Kidney tubule cell (primary cell): ENCODE results near the gene HOXA7.

ENCODE experiments used
- DNase-seq: peaks from one replicate; pipeline ENCODE4 v3.0.0-alpha.2; 2018; ENCODE audit warnings: low spot score

HOXA7 gene

GRCh38 chr7:27170426-27171324 is 14.2 kb upstream of the HOXA7 start:
- no peak for DNase-seq

- DNase-seq, result peak; percentile 68
Measured at GRCh38 chr7:27169658-27170425, 13.4 kb upstream of the HOXA7 start.

- peak; percentile 69 for DNase-seq
Measured at GRCh38 chr7:27168265-27168947, 11.9 kb upstream of the HOXA7 start.

- no peak for DNase-seq
Measured at GRCh38 chr7:27167916-27168264, 11.4 kb upstream of the HOXA7 start.

GRCh38 chr7:27166531-27167505 is 10.3 kb upstream of the HOXA7 start:
- peak; percentile 90 for DNase-seq

- DNase-seq, result no peak
Measured at GRCh38 chr7:27165996-27166530, 9.6 kb upstream of the HOXA7 start.

- DNase-seq, result peak; percentile 93
Measured at GRCh38 chr7:27165089-27165995, 8.9 kb upstream of the HOXA7 start, which contains the start of gene HOXA9. HOXA9 (minus strand) TSS chr7:27165537; CDS start chr7:27165457, 80 bp downstream.

GRCh38 chr7:27164367-27165088 is 8.1 kb upstream of the HOXA7 start:
- peak; percentile 48 for DNase-seq

- DNase-seq, result no peak
Measured at GRCh38 chr7:27164045-27164366, 7.5 kb upstream of the HOXA7 start.

- DNase-seq, result no peak
Measured at GRCh38 chr7:27163288-27164044, 7.0 kb upstream of the HOXA7 start.

- no peak for DNase-seq
Measured at GRCh38 chr7:27162561-27163287, 6.2 kb upstream of the HOXA7 start.

GRCh38 chr7:27161721-27162560 is 5.5 kb upstream of the HOXA7 start:
- no peak for DNase-seq

GRCh38 chr7:27161214-27161720 is 4.8 kb upstream of the HOXA7 start:
- DNase-seq, result no peak

GRCh38 chr7:27160546-27161213 is 4.2 kb upstream of the HOXA7 start:
- peak; percentile 90 for DNase-seq

- peak; percentile 35 for DNase-seq
Measured at GRCh38 chr7:27160145-27160545, 3.7 kb upstream of the HOXA7 start.
